NCI-H2107 treated with DMSO at 0.1 percent for 48 hours (cell line): ENCODE data around the gene HOTAIR.

Experiments
- DNase-seq: peaks from one replicate; lab custom pipeline; 2025; ENCODE audit not compliant: unreplicated experiment; lab: John Stamatoyannopoulos, UW

The HOTAIR gene

GRCh38 chr12:53948650-53949593, 25.8 kb downstream of the HOTAIR start:
- no peak for DNase-seq

- no peak for DNase-seq
Observed at GRCh38 chr12:53947743-53948142, 27.0 kb downstream of the HOTAIR start.

DNA sequence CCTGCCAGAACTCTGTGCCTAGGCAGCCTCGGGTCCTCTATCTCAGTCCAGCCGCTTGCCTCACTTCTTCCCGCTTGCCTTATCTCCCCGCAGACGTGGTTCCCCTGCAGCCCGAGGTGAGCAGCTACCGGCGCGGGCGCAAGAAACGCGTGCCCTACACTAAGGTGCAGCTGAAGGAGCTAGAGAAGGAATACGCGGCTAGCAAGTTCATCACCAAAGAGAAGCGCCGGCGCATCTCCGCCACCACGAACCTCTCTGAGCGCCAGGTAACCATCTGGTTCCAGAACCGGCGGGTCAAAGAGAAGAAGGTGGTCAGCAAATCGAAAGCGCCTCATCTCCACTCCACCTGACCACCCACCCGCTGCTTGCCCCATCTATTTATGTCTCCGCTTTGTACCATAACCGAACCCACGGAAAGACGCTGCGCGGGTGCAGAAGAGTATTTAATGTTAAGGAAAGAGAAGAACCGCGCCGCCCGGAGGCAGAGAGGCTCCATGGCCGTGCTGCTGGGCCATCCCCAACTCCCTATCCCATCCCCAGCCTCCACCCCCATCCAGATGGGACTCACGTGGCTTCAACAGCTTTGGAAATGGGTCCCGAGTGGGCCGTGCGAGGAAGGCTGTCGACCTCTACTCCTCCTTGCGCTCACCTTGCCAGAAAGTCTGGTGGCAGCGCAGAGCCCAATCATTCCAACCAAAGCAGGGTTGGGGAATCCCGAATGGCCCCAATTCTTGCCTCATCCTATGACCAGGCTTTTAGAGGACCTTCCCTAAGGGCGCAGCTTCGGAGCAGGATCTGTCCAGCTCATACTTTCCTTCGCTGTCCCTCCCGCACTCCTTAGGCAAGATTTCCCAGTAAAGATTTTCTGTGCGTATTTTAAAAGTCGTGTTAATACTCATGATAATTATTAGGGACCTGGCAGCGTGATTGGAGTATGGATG, 29.6 kb downstream of the HOTAIR start:
- no peak for DNase-seq

DNA sequence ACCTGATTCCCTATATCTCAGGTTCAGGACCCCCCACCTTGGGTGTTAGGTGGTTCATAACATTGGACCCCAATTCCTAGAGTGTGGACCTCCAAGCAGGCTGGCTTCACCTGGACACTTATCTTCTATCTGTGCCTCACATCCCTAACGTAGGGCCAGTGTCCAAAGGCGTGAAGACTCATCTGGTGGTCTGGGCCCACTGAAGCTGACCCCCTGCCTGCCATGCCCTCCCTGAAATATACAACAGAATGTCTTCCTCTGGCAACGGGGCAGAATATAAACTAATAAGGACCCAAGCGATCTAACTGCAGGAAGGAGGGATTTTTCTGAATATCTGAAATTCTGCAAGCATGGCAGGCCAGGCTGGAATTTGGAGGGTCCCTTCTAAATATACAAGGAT, 30.5 kb downstream of the HOTAIR start:
- no peak for DNase-seq

GRCh38 chr12:53942467-53942997, 32.2 kb downstream of the HOTAIR start:
- no peak for DNase-seq

DNA sequence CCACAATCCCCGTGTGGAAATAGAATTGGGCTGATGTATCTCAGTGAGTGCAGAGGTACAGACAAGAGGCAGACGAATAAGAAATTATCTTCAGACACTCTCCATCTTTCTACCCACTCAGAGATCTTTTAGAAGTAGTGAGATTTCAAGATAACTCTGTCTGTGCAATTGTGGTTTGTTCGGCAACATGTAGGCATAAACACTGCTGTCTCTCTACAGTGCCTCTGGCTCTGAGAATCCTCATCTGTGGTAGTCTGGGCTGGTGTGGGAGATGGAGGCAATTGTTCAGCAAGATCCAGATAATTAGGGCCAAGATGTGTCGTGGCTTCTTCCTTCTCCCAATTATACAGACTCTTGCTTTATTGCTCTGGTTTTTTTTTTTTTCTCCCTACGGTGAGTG, 33.0 kb downstream of the HOTAIR start:
- DNase-seq: no peak

GRCh38 chr12:53941187-53941586, 33.6 kb downstream of the HOTAIR start:
- DNase-seq: no peak

DNA sequence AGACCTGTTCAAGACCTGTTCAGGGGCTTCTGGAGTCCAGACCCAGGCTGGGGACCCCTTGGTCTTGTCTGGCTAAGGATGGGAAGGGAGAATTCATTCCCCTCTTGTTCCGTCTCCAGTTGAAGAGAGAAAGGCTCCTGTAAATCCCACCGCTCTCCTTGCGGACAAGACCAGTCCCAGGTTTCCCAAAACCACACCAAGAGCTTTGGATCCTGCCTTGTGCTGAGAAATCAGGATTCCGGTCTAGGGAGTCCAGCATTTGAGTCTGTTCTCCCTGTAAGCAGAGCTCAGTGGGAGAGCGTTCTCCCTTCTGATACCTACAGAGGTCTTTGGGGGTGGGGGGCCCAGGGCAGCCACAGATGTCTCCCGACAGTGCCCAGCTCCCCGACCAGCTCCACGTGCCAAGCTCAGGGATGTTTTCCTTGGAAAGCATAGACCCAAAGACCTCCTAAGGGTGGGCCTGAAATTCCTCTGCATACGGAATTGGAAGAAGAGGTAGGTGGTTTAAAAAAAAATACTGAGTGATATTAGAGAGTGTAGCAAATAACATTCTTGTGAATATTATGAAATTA, 34.2 kb downstream of the HOTAIR start:
- DNase-seq: no peak

GRCh38 chr12:53939141-53940108, 35.3 kb downstream of the HOTAIR start:
- DNase-seq: no peak

DNA sequence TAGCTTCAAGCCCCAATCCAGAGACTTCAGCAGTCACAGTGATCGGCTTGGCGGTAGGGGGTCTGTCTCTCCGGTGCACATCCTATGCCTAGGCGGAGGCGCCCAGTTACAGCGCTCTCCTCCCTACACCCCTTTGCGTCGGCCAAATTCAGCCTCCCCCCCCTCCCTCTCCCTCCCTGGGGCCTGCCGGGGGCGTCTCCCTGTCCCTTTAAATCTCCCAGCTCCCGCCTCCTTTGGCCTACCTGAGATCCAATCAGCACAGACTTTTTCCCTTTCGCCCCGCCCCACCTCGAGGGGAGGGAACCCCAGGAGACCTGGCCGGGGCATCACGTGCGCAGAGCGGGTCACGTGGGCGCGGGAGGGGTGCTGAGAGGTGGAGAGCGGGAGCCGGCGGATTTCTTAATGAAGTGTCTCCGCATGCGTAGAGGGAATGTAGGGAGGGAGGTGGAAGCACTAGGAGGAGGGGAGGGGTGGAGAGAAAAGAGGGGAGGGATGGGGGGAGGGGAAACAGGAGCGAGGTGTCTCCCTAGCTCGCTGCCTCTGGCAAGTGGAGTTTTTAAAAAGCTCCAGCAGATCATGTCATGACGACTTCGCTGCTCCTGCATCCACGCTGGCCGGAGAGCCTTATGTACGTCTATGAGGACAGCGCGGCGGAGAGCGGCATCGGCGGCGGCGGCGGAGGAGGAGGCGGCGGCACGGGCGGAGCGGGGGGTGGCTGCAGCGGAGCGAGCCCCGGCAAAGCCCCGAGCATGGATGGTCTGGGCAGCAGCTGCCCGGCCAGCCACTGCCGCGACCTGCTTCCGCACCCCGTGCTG, 36.2 kb downstream of the HOTAIR start, which contains the start of gene HOXC13:
Gene HOXC13 (plus strand): TSS at position 506 of the 815 bp plus-strand sequence. CDS start 76 bp downstream, at position 582.
- no peak for DNase-seq

- no peak for DNase-seq
Observed at GRCh38 chr12:53937596-53938325, 37.0 kb downstream of the HOTAIR start.

GRCh38 chr12:53937099-53937498, 37.7 kb downstream of the HOTAIR start:
- no peak for DNase-seq

GRCh38 chr12:53935383-53936341, 39.1 kb downstream of the HOTAIR start:
- no peak for DNase-seq

- no peak for DNase-seq
Observed at GRCh38 chr12:53932915-53933314, 41.8 kb downstream of the HOTAIR start.

GRCh38 chr12:53931844-53932581, 42.7 kb downstream of the HOTAIR start:
- no peak for DNase-seq

DNA sequence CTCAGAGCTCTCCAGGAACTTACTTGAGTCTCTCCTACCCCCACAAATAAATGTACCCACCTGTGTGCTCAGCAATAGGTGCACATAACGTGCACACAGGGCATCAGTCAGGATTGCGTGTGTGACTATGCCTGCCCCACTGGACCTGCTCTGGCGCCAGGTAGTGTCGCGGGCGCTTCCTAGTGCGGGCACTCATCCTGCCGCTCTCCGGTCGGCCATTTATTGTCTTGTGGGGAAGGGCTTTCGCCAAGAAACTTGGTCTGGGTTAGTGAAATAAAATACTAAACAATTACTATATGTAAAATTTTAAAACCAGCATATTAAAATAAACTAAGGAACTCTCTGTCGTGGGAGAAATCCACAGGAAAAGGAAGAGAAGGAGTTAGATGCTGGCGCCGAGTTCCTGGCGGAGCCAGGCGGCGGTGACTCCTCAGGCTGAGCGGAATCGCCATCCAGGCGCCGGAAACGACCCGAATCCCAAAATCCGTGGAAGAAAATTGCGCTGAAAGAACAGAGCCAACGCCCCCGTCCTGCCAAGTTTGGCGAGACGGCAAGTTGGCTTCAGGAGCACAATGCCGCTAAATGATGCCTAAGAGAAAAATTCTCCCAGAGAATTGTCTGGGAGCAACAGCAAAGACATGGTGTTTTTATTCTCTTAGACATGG, 44.0 kb downstream of the HOTAIR start:
- no peak for DNase-seq
